Inferior parietal cortex (tissue), 1 donor: Measurements from ENCODE around the gene ZNF681.
A peak's percentile ranks its signal among the peaks of the same experiment; 100 is the strongest.
"Not testable (repeated sequence)": the region's sequence is repeated elsewhere in the genome, so short reads cannot be mapped to it uniquely, and the experiment has no call there.

ENCODE experiments used
- DNase-seq: peaks from one replicate; pipeline ENCODE4 v3.0.0-alpha.2; 2016; ENCODE audit errors: extremely low spot score

ZNF681 gene

DNA sequence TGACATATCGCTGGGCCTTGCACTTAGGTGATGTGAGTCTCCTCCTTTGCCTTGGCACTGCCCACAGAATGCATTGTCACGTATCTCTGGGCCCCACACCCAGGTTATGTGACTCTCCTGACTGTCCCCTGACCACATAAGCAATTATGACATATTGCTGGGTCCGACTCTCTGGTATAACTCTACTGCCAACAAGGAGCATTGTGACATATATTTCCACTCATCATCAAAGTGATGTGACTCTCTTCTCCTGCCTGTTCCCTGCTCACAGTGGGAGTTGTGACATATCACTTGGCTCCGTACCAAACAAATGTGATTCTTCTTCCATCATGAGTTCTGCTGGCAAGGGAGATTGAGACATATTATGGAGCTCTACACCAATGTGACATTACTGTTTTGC is 15.4 kb upstream of the ZNF681 start:
- DNase-seq: no peak

DNA sequence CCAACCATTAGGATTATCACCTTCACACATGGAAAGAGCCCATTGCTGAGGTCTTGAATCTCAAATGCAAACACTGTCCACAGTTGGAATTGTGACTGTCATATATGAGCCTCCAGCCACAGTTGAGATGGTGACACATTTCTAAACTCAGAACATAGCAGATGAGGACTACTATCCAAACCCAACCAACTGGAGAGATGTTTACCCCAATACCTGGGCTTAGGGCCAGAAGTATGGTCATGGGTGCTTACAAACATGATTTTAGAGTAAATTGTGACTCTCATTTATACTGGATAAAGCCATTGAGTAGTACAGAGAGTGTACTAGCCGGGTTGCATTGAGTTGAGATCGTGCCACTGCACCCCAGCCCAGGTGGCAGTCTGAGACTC is 14.0 kb upstream of the ZNF681 start:
- DNase-seq: no peak

- DNase-seq: no peak
These were observed 13.3 kb upstream of the ZNF681 start for GRCh38 chr19:23771761-23772674.

- DNase-seq: no peak
These were observed 12.6 kb upstream of the ZNF681 start for GRCh38 chr19:23771316-23771715.

- no peak for DNase-seq
These were observed 12.1 kb upstream of the ZNF681 start for GRCh38 chr19:23770672-23771250.

DNA sequence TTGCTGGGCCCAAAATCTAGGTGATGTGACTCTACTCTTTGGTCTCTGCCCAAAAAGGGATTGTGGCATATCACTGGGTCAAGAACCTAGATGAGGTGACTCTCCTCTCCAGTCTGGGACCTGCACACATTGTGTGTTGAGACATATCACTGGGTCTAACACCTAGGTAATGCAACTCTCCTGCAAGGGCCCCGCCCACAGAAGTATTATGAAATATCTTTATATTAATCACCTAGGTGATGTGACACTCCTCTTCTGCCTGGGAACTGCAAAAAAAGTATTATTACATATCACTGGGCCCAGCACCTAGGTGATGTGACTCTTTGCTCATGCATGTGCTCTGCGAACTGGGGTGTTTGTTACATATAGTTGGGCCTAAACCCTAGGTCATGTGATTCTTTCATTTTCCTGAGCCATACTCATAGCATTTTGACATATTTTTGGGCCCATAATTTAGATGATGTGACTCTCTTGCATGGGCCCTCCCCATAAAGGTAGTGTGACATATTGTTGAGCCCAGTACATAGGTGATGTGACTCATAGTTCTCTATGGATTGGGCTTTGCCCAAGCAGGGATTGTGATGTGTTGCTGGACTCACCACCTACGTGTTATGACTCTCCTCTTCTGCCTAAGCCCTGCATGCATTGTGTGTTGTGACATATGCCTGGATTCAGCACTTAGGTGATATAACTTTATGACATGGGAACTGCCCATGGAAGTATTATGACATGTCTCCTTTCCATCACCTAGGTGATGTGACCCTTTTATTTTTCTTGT is 11.2 kb upstream of the ZNF681 start:
- DNase-seq: no peak

GRCh38 chr19:23766951-23767350 is 8.3 kb upstream of the ZNF681 start:
- DNase-seq: no peak

- no peak for DNase-seq
These were observed 6.1 kb upstream of the ZNF681 start for GRCh38 chr19:23764781-23765180.

GRCh38 chr19:23762884-23763711 is 4.4 kb upstream of the ZNF681 start:
- DNase-seq: peak; percentile 81

DNA sequence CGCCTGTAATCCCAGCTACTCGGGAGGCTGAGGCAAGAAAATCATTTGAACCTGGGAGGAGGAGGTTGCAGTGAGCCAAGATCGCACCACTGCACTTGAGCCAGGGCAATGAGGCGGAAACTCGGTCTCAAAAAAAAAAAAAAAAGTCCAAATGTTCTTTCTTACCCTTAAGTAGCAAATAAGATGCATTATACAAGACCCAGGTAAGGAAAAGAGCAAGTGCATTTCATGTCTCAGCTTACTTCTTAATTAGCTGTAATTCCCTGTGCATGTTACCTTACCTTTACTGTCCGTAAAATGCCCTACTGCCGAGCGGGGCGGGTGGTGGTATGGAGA is 3.8 kb upstream of the ZNF681 start:
- no peak for DNase-seq

GRCh38 chr19:23760326-23760725 is 1.6 kb upstream of the ZNF681 start:
- not testable (repeated sequence) for DNase-seq

DNA sequence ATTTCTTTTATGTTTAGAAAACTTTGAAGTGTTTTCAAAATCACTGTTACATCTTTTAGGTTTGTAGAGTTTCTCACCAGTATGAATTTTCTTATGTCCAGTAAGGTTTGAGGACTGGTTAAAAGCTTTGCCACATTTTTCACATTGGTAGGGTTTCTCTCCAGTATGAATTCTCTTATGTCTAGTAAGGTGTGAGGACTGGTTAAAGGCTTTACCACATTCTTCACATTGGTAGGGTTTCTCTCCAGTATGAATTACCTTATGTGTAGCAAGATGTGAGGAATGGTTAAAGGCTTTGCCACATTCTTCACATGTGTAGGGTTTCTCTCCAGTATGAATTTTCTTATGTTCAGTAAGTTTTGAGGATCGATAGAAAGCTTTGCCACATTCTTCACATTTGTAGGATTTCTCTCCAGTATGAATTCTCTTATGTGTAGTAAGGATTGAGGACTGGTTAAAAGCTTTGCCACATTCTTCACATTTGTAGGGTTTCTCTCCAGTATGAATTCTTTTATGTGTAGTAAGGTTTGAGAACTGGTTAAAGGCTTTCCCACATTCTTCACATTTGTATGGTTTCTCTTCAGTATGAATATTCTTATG is 15.0 kb downstream of the ZNF681 start:
- DNase-seq: not testable (repeated sequence)

DNA sequence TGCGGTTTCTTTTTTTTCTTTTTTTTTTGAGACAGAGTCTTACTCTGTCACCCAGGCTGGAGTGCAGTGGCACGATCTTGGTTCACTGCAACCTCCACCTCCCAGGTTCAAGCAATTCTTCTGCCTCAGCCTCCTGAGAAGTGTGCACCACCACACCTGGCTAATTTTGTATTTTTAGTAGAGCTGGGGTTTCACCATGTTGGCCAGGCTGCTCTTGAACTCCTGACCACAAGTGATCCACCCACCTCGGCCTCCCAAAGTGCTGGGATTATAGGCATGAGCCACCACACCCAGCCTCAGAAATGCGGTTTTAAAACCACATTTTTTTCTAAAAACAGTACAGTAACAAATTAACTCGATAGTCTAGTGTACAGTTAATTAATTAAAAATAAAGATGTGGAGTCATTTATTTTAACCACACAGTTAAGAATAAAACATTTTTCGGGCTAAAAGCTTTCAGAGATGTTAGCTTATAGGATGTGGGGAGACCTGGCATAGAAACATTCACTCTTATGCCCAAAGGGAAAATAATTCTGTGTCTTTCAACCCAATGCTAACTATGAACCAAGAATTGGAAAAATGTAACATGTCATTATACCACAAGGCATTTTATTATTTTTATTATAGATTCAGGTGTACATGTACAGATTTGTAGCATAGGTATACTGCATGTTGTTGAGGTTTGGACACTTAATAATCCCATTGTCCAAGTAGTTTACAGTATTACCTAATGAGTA is 27.8 kb downstream of the ZNF681 start:
- DNase-seq: not testable (repeated sequence)

GRCh38 chr19:23724161-23724560 is 34.5 kb downstream of the ZNF681 start:
- DNase-seq: not testable (repeated sequence)

GRCh38 chr19:23718802-23719201 is 39.9 kb downstream of the ZNF681 start:
- no peak for DNase-seq

GRCh38 chr19:23716792-23717191 is 41.9 kb downstream of the ZNF681 start:
- no peak for DNase-seq

- DNase-seq: no peak
These were observed 49.3 kb downstream of the ZNF681 start for GRCh38 chr19:23709347-23709746.

DNA sequence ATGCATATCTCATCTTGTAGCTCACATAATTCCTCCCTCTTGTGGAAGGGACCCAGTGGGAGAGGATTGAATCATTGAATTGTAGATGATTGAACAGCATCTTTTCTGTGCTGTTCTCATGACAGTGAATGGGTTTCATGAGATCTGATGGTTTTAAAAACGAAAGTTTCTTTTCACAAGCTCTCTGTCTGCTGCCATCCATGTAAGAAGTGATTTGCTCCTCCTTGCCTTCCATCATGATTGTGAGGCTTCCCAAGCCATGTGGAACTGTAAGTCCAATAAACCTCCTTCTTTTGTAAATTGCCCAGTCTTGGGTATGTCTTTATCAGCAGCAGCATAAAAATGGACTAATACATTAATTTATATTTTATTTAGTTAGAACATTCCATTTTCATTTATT is 52.0 kb downstream of the ZNF681 start:
- DNase-seq: no peak

DNA sequence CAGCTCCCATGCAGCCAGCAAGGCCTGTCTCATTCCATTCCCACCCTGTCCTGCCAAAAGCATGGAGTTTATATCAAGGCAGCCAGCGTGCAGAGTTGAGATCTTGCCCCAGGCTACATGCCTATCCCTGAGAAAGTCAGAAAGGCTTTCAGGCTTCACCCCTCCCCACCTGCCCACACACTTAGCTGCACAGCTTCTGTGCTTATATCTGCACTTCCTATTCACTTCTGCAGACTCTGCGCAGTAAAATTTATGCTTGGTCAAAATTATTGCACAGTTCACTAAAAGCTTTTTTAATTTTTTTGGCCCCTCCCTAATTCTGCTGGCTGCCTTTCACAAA is 59.2 kb downstream of the ZNF681 start:
- DNase-seq: no peak

GRCh38 chr19:23698711-23699520 is 59.8 kb downstream of the ZNF681 start:
- no peak for DNase-seq
